Brain microvascular endothelial cell (primary cell): ENCODE measurements around the gene ANKHD1.

Experiments used
- DNase-seq: peaks from one replicate; pipeline ENCODE4 v3.0.0-alpha.2; 2020
- H3K27ac ChIP-seq: fragments of 250-450 bp; sonication (Bioruptor Pico); 2 replicates; pipeline ENCODE4 v1.5.1; 2020; ENCODE audit warnings: mild to moderate bottlenecking, moderate library complexity
- H3K27me3 ChIP-seq: fragments of 250-450 bp; sonication (Bioruptor Pico); replicated peaks from 2 replicates; pipeline ENCODE4 v1.5.1; 2020; ENCODE audit warnings: mild to moderate bottlenecking
- H3K36me3 ChIP-seq: fragments of 250-450 bp; sonication (Bioruptor Pico); replicated peaks from 2 replicates; pipeline ENCODE4 v1.5.1; 2020; ENCODE audit warnings: mild to moderate bottlenecking
- H3K4me3 ChIP-seq: 2 replicates; pipeline ENCODE4 v1.5.1; 2011; ENCODE audit warnings: low read depth, mild to moderate bottlenecking, control low read depth, low read length, moderate library complexity
- CTCF ChIP-seq: IDR thresholded peaks from 2 replicates; pipeline ENCODE4 v1.5.1; 2011; ENCODE audit warnings: low read depth, mild to moderate bottlenecking, moderate library complexity, low read length, control low read depth, inconsistent platforms; ENCODE audit errors: missing control alignments
- in situ Hi-C: cut with HindIII; loops from 2 replicates; pipeline ENCODE4 v1.10.0; 2017; ENCODE audit warnings: low sequenced_read_pairs, low pct_ligation_motif_present

ANKHD1 gene

GRCh38 chr5:140554454-140554853 lies 152.8 kb downstream of the ANKHD1 start:
- peaks cover 30% of the 10 kb centered on the region for H3K36me3 ChIP-seq
- H3K27me3 ChIP-seq: no peaks in the 10 kb centered on the region
- no peak for TF ChIP-seq CTCF
- H3K27ac ChIP-seq: peak overlapping the region; percentile 50
- in situ Hi-C loops: no loop called here
- peak; percentile 73 for DNase-seq
- no peak overlapping the region for H3K4me3 ChIP-seq

- Histone ChIP-seq H3K27me3 (no peaks in the 10 kb centered on the region), H3K27ac (peak overlapping the region; percentile 91), H3K36me3 (peaks cover 17% of the 10 kb centered on the region), H3K4me3 (peak overlapping the region; percentile 84)
- in situ Hi-C loops: no loop called here
- no peak for TF ChIP-seq CTCF
- DNase-seq: no peak
Measured at GRCh38 chr5:140555747-140556312, 154.2 kb downstream of the ANKHD1 start.

GRCh38 chr5:140556438-140556837 lies 154.8 kb downstream of the ANKHD1 start:
- Histone ChIP-seq H3K27me3 (no peaks in the 10 kb centered on the region), H3K4me3 (peak overlapping the region; percentile 84), H3K27ac (peak overlapping the region; percentile 91), H3K36me3 (peaks cover 11% of the 10 kb centered on the region)
- no peak for DNase-seq
- no peak for TF ChIP-seq CTCF
- in situ Hi-C loops: no loop called here

- H3K36me3 ChIP-seq: peaks cover 6% of the 10 kb centered on the region
- H3K27ac ChIP-seq: peak within 1 kb of the TSS; percentile 91
- TF ChIP-seq CTCF: no peak
- peak; percentile 91 for DNase-seq
- no peaks in the 10 kb centered on the region for H3K27me3 ChIP-seq
- peak within 1 kb of the TSS; percentile 84 for H3K4me3 ChIP-seq
- in situ Hi-C loops: no loop called here
Measured at GRCh38 chr5:140557136-140557805, 155.6 kb downstream of the ANKHD1 start, which contains the start of gene SRA1. SRA1 (minus strand) TSS chr5:140557473; CDS start chr5:140557452, 21 bp downstream.

GRCh38 chr5:140557965-140558364 lies 156.3 kb downstream of the ANKHD1 start:
- in situ Hi-C loops: no loop called here
- Histone ChIP-seq H3K4me3 (no peak overlapping the region), H3K36me3 (peaks cover 6% of the 10 kb centered on the region), H3K27me3 (no peaks in the 10 kb centered on the region), H3K27ac (peak overlapping the region; percentile 91)
- TF ChIP-seq CTCF: no peak
- DNase-seq: no peak

- no peak for DNase-seq
- in situ Hi-C loops: no loop called here
- no peak overlapping the region for H3K4me3 ChIP-seq
- no peaks in the 10 kb centered on the region for H3K27me3 ChIP-seq
- H3K36me3 ChIP-seq: peaks cover 3% of the 10 kb centered on the region
- TF ChIP-seq CTCF: no peak
- no peak overlapping the region for H3K27ac ChIP-seq
Measured at GRCh38 chr5:140558542-140558941, 156.9 kb downstream of the ANKHD1 start.
